H1 (cell line): Measurements from ENCODE around the gene PGBD5. TPM values are rescaled to one million over a fixed set of nuclear protein-coding genes. Genes with fewer than 3 reads are reported as not detected.

Experiments used
- CTCF ChIA-PET: fragments of 300-600 bp; sonication (Branson Sonifier 250); formaldehyde crosslinking; loops from one replicate; lab custom pipeline; 2021; ENCODE audit not compliant: partially characterized antibody; lab: Charles Lee
- POLR2A ChIA-PET: fragments of 300-600 bp; sonication (Branson Sonifier 250); formaldehyde crosslinking; loops from one replicate; lab custom pipeline; 2021; ENCODE audit warnings: inconsistent platforms; ENCODE audit not compliant: partially characterized antibody; lab: Charles Lee
- DNase-seq, 2 experiments: peaks; one replicate each; pipeline versions ENCODE4 v3.0.0 to v3.0.0-alpha.2; 2010 to 2022; ENCODE audit warnings: low spot score in 2 of 2, low read depth in 1 of 2, mixed read lengths in 1 of 2
- FAIRE-seq: peaks from 2 replicates; lab custom pipeline; 2011; peaks lifted over from hg19 to GRCh38; lab: Jason Lieb, UNC
- H2AFZ ChIP-seq: 2 replicates; pipeline ENCODE4 v1.8.1; 2012; ENCODE audit warnings: low read length, inconsistent platforms
- H2AK5ac ChIP-seq: 2 replicates; pipeline ENCODE4 v1.6.1; 2013; ENCODE audit warnings: low read depth, low read length
- H2BK120ac ChIP-seq: replicated peaks from 2 replicates; pipeline ENCODE3; 2013; ENCODE audit warnings: low read depth, low read length, inconsistent platforms
- H2BK12ac ChIP-seq: 2 replicates; pipeline ENCODE4 v1.6.1; 2013; ENCODE audit warnings: low read depth, low read length
- H2BK15ac ChIP-seq: 2 replicates; pipeline ENCODE4 v1.6.1; 2013; ENCODE audit warnings: low read length
- H2BK20ac ChIP-seq: 2 replicates; pipeline ENCODE4 v1.6.1; 2013; ENCODE audit warnings: low read length
- H2BK5ac ChIP-seq: 2 replicates; pipeline ENCODE4 v1.6.1; 2013; ENCODE audit warnings: low read depth, low read length
- H3K14ac ChIP-seq: 2 replicates; pipeline ENCODE4 v1.6.1; 2013; ENCODE audit warnings: inconsistent platforms; ENCODE audit not compliant: insufficient read length
- H3K18ac ChIP-seq: 2 replicates; pipeline ENCODE4 v1.6.1; 2013; ENCODE audit warnings: low read length; ENCODE audit errors: extremely low read depth
- H3K23ac ChIP-seq: 2 replicates; pipeline ENCODE4 v1.6.1; 2013; ENCODE audit warnings: inconsistent platforms; ENCODE audit not compliant: insufficient read length
- H3K23me2 ChIP-seq: 2 replicates; pipeline ENCODE4 v1.6.1; 2013; ENCODE audit warnings: low read depth, low read length
- H3K27ac ChIP-seq: 2 replicates; pipeline ENCODE4 v1.6.1; 2011; ENCODE audit warnings: low read depth, low read length, inconsistent platforms
- H3K27me3 ChIP-seq, 4 experiments: replicated peaks in 1 of 4; 1 replicate in 1 of 4; 2 replicates in 3 of 4; pipeline versions ENCODE4 v1.6.1 to v1.8.1; 2011 to 2013; ENCODE audit warnings: low read length in 3 of 4, mild to moderate bottlenecking in 3 of 4, inconsistent platforms in 2 of 4, mixed read lengths in 2 of 4, moderate library complexity in 1 of 4; ENCODE audit not compliant: control insufficient read depth in 3 of 4, insufficient read depth in 3 of 4; ENCODE audit errors: extremely low read depth in 1 of 4
- H3K36me3 ChIP-seq, 4 experiments: 2 replicates each; pipeline versions ENCODE4 v1.6.1 to v1.8.1; 2011 to 2013; ENCODE audit warnings: mild to moderate bottlenecking in 4 of 4, low read length in 3 of 4, moderate library complexity in 2 of 4, control low read depth in 1 of 4, inconsistent platforms in 1 of 4; ENCODE audit not compliant: insufficient read depth in 4 of 4, control insufficient read depth in 2 of 4
- H3K4ac ChIP-seq: replicated peaks from 2 replicates; pipeline ENCODE3; 2013; ENCODE audit warnings: low read length, low read depth, mixed read lengths, inconsistent platforms; ENCODE audit not compliant: insufficient read length
- H3K4me1 ChIP-seq, 4 experiments: replicated peaks in 1 of 4; 1 replicate in 1 of 4; 2 replicates in 3 of 4; pipeline versions ENCODE4 v1.6.1 to v1.8.1; 2011 to 2013; ENCODE audit warnings: low read length in 3 of 4, inconsistent platforms in 2 of 4, mixed read lengths in 1 of 4; ENCODE audit not compliant: insufficient read depth in 4 of 4, control insufficient read depth in 3 of 4
- H3K4me2 ChIP-seq, 2 experiments: 2 replicates each; pipeline versions ENCODE4 v1.6.1 to v1.8.1; 2011 to 2013; ENCODE audit warnings: low read depth in 2 of 2, low read length in 2 of 2, control low read depth in 1 of 2, inconsistent platforms in 1 of 2, mild to moderate bottlenecking in 1 of 2; ENCODE audit not compliant: insufficient read depth in 1 of 2
- H3K4me3 ChIP-seq, 4 experiments: fragments of 200-600, 300-600 bp in 1 of 4; sonication (generic), shearing (Covaris generic), sonication (Bioruptor Twin) in 1 of 4; 2 replicates each; pipeline versions ENCODE4 v1.5.1 to v1.8.1; 2011 to 2016; ENCODE audit warnings: low read length in 4 of 4, low read depth in 3 of 4, control low read depth in 2 of 4, inconsistent platforms in 2 of 4, mild to moderate bottlenecking in 2 of 4, mixed read lengths in 1 of 4, moderate library complexity in 1 of 4; ENCODE audit not compliant: insufficient read depth in 2 of 4; ENCODE audit errors: extremely low read depth in 1 of 4
- H3K56ac ChIP-seq: replicated peaks from 2 replicates; pipeline ENCODE3; 2013; ENCODE audit warnings: low read depth, mild to moderate bottlenecking, mixed read lengths, low read length, inconsistent platforms; ENCODE audit not compliant: insufficient read length
- H3K79me1 ChIP-seq: 2 replicates; pipeline ENCODE4 v1.6.1; 2013; ENCODE audit warnings: low read depth, low read length, control low read depth
- H3K79me2 ChIP-seq, 2 experiments: 2 replicates each; pipeline versions ENCODE4 v1.6.1 to v1.8.1; 2012 to 2013; ENCODE audit warnings: low read length in 2 of 2, mild to moderate bottlenecking in 2 of 2, inconsistent platforms in 1 of 2; ENCODE audit not compliant: insufficient read depth in 2 of 2, control insufficient read depth in 1 of 2
- H3K9ac ChIP-seq, 4 experiments: replicated peaks in 1 of 4; 1 replicate in 1 of 4; 2 replicates in 3 of 4; pipeline versions ENCODE4 v1.6.1 to v1.8.1; 2011 to 2013; ENCODE audit warnings: low read depth in 3 of 4, low read length in 3 of 4, control low read depth in 2 of 4, mild to moderate bottlenecking in 2 of 4, moderate library complexity in 2 of 4, inconsistent platforms in 1 of 4; ENCODE audit errors: extremely low read depth in 1 of 4
- H3K9me3 ChIP-seq, 2 experiments: 2 replicates each; pipeline versions ENCODE4 v1.6.1 to v1.8.1; 2012 to 2013; ENCODE audit warnings: mild to moderate bottlenecking in 2 of 2, moderate library complexity in 2 of 2, control low read depth in 1 of 2, inconsistent platforms in 1 of 2, low read depth in 1 of 2, low read length in 1 of 2, mixed read lengths in 1 of 2; ENCODE audit not compliant: insufficient read depth in 2 of 2
- H4K20me1 ChIP-seq, 2 experiments: replicated peaks in 1 of 2; 2 replicates each; pipeline versions ENCODE3 to v1.8.1; 2011 to 2013; ENCODE audit warnings: inconsistent platforms in 2 of 2, low read length in 2 of 2, mild to moderate bottlenecking in 1 of 2; ENCODE audit not compliant: insufficient read depth in 2 of 2, control insufficient read depth in 1 of 2
- H4K5ac ChIP-seq: 2 replicates; pipeline ENCODE4 v1.6.1; 2013; ENCODE audit warnings: low read length, low read depth, mixed read lengths, inconsistent platforms; ENCODE audit not compliant: insufficient read length
- H4K8ac ChIP-seq: 2 replicates; pipeline ENCODE4 v1.8.0; 2013; ENCODE audit warnings: mild to moderate bottlenecking, moderate library complexity, low read length, inconsistent platforms; ENCODE audit not compliant: insufficient read depth; ENCODE audit errors: extremely low read depth
- H4K91ac ChIP-seq: replicated peaks from 2 replicates; pipeline ENCODE3; 2013; ENCODE audit warnings: low read length, mixed read lengths, inconsistent platforms; ENCODE audit not compliant: insufficient read length
- BCL11A ChIP-seq, 2 experiments: IDR thresholded peaks; one replicate each; pipeline ENCODE4 v1.6.1; 2011; ENCODE audit warnings: low read depth in 2 of 2, low read length in 2 of 2, mild to moderate bottlenecking in 2 of 2
- BRCA1 ChIP-seq: IDR thresholded peaks from 2 replicates; pipeline ENCODE4 v1.6.1; 2012; ENCODE audit warnings: low read depth, low read length, improper control_type of control experiment
- CTCF ChIP-seq, 3 experiments: IDR thresholded peaks; 1 replicate in 2 of 3; 2 replicates in 1 of 3; pipeline versions ENCODE4 v1.5.1 to v1.6.1; 2011; ENCODE audit warnings: low read length in 3 of 3, mild to moderate bottlenecking in 3 of 3, inconsistent platforms in 2 of 3, low read depth in 1 of 3, moderate library complexity in 1 of 3; ENCODE audit not compliant: insufficient read depth in 1 of 3; ENCODE audit errors: control extremely low read depth in 1 of 3
- EGR1 ChIP-seq: IDR thresholded peaks from 2 replicates; pipeline ENCODE4 v1.6.1; 2011; ENCODE audit warnings: low read depth, low read length, borderline replicate concordance
- GTF2F1 ChIP-seq: IDR thresholded peaks from 2 replicates; pipeline ENCODE4 v1.6.1; 2012; ENCODE audit warnings: low read depth, low read length, improper control_type of control experiment, borderline replicate concordance
- RAD21 ChIP-seq, 2 experiments: IDR thresholded peaks in 1 of 2; conservative IDR thresholded peaks in 1 of 2; 2 replicates each; pipeline ENCODE4 v1.6.1; 2011; ENCODE audit warnings: low read depth in 2 of 2, low read length in 2 of 2, improper control_type of control experiment in 1 of 2, inconsistent platforms in 1 of 2, mild to moderate bottlenecking in 1 of 2, moderate library complexity in 1 of 2
- RBBP5 ChIP-seq: IDR thresholded peaks from 2 replicates; pipeline ENCODE4 v1.7.1; 2012; ENCODE audit warnings: low read depth, mild to moderate bottlenecking, inconsistent platforms, low read length, moderate library complexity, borderline replicate concordance
- SUZ12 ChIP-seq: fragments of 200-600 bp; sonication (generic); IDR thresholded peaks from 2 replicates; pipeline ENCODE4 v1.6.1; 2012; ENCODE audit warnings: mild to moderate bottlenecking, inconsistent platforms, low read length, moderate library complexity, mixed read lengths
- WGBS, 2 experiments: shearing (Covaris generic) in 1 of 2; methylation state at CpG; one replicate each; pipeline versions ENCODE4 v1.1.6 to v1.1.7; 2013 to 2015; ENCODE audit warnings: low lambda C conversion rate in 2 of 2, mixed read lengths in 2 of 2, inconsistent platforms in 1 of 2, low coverage in 1 of 2, missing lambda C conversion rate in 1 of 2; ENCODE audit not compliant: insufficient replicate concordance in 2 of 2, insufficient coverage in 1 of 2, insufficient read length in 1 of 2; ENCODE audit errors: extremely low coverage in 1 of 2, missing lambda C conversion rate in 1 of 2; 5-methylcytosine and 5-hydroxymethylcytosine counted together
- polyA plus RNA-seq, 7 experiments: library from polyadenylated mRNA; depleted of rRNA in 3 of 7; stranded (reverse) in 5 of 7; unstranded in 2 of 7; fragments of >200 nt in 5 of 7; fragments of 200-250 nt in 2 of 7; gene quantifications; 1 replicate in 5 of 7; 2 replicates in 1 of 7; 4 replicates in 1 of 7; pipeline versions ENCODE4 v1.2.1 to v1.2.3, GENCODE V29; 2011 to 2013; ENCODE audit warnings: missing spikeins in 2 of 7, mixed read lengths in 2 of 7
- total RNA-seq: library from RNA; stranded (reverse); fragmentation: NEBNext Ultra II Directional; extraction: Animal tissue kit (Norgen Biotek cat#: 25700); gene quantifications from 2 replicates; pipeline ENCODE4 v1.2.1, GENCODE V29; 2021
- TF ChIP-seq, protein P1 (sequence below): IDR thresholded peaks from 2 replicates; pipeline ENCODE4 v1.6.1; 2012; ENCODE audit warnings: inconsistent platforms

PGBD5 gene
- total and polyA plus RNA-seq, 2 of the 8 experiments (the other 6 are each of a cell fraction or from before 2014, with no cell fraction given) = 16.3 to 18.4 TPM

DNA sequence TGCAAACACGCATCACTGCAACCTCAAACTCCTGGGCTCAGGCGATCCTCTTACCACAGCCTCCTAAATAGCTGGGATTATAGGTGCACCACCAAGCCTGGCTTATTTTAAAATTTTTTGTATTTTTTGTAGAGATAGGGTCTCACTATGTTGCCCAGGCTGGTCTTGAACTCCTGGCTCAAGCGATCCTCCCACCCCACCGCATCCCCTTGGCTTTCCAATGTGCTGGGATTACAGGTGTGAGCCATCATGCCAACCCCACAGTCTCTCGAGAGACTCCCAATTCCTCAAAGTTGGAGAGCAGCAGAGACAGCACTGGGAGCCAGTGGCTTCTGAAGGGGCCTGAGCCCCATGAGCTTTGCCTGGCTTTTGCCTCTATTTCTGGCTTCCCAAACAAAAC lies 42.7 kb downstream of the PGBD5 start:
- peaks cover 0 to 5% of the 10 kb centered on the region in 2 experiments; a peak in 2 of 4 replicates for H3K79me2 ChIP-seq
- H2BK5ac ChIP-seq = no peak overlapping the region
- H3K27ac ChIP-seq = no peak overlapping the region
- 94% methylated on average over 5 of the region's 5 CpGs; no CpG with 5 or more reads in 1 of the 2 experiments for WGBS, 2 experiments
- no peak overlapping the region for H3K18ac ChIP-seq
- FAIRE-seq (no peak), DNase-seq (no peak)
- no peak overlapping the region for H3K4me3 ChIP-seq
- no peak overlapping the region for H2BK15ac ChIP-seq
- H4K5ac ChIP-seq = no peak overlapping the region
- H3K4me1 ChIP-seq = peaks cover 8 to 14% (median 11%) of the 10 kb centered on the region in 4 experiments; a peak in 6 of 7 replicates
- H2BK12ac ChIP-seq = peak overlapping the region; percentile 40
- H3K56ac ChIP-seq = no peak overlapping the region
- H3K27me3 ChIP-seq = no peaks in the 10 kb centered on the region
- H2BK120ac ChIP-seq = no peak overlapping the region
- H3K9ac ChIP-seq = no peak overlapping the region
- no peak overlapping the region for H4K91ac ChIP-seq
- ChIA-PET CTCF (interaction anchor here (0.5 to 1.3 kb wide), 3 partner anchors 9 to 198 kb away, joined by 3 to 5 read pairs (median 3); no protein-coding TSS in a partner anchor), POLR2A (interaction anchor here (5.2 kb wide), 1 partner anchor 10 kb away, joined by 38 read pairs; no protein-coding TSS in a partner anchor)
- no peak overlapping the region for H2AFZ ChIP-seq
- H3K9me3 ChIP-seq = peaks cover 8 to 10% of the 10 kb centered on the region in 2 experiments; a peak in 3 of 4 replicates
- H3K14ac ChIP-seq = no peak overlapping the region
- no peaks in the 10 kb centered on the region for H3K23me2 ChIP-seq
- no peak overlapping the region for H3K4me2 ChIP-seq
- H2BK20ac ChIP-seq = no peak overlapping the region
- no peak overlapping the region for H3K23ac ChIP-seq
- no peak overlapping the region for H3K4ac ChIP-seq
- no peak for TF ChIP-seq BCL11A (IDR thresholded peaks at IDR 0.05; ENCODE audit: low read depth in 2 of 2, low read length in 2 of 2)
- TF ChIP-seq BRCA1 = no peak
- TF ChIP-seq SUZ12 = no peak
- TF ChIP-seq, protein P1, sequence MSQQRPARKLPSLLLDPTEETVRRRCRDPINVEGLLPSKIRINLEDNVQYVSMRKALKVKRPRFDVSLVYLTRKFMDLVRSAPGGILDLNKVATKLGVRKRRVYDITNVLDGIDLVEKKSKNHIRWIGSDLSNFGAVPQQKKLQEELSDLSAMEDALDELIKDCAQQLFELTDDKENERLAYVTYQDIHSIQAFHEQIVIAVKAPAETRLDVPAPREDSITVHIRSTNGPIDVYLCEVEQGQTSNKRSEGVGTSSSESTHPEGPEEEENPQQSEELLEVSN = no peak
- TF ChIP-seq RBBP5 = no peak
- no peak for TF ChIP-seq EGR1
- TF ChIP-seq GTF2F1 = no peak
- TF ChIP-seq CTCF (IDR thresholded peaks at IDR 0.05; ENCODE audit: control extremely low read depth in 1 of 3, insufficient read depth in 1 of 3, low read depth in 1 of 3, low read length in 3 of 3) = no peak
- no peak for TF ChIP-seq RAD21 (IDR thresholded peaks at IDR 0.05 in 1 of 2, conservative IDR thresholded peaks at IDR 0.05 in 1 of 2; ENCODE audit: low read depth in 2 of 2, low read length in 2 of 2)
- H4K8ac ChIP-seq = no peak overlapping the region
- no peaks in the 10 kb centered on the region; the same call in 1 of the 2 replicates for H3K79me1 ChIP-seq
- peaks cover 0 to 3% (median 0%) of the 10 kb centered on the region in 4 experiments; a peak in 1 of 8 replicates for H3K36me3 ChIP-seq
- no peaks in the 10 kb centered on the region for H4K20me1 ChIP-seq
- H2AK5ac ChIP-seq = no peak overlapping the region
